IPS-15b (cell line): ENCODE results near the gene LMAN1L.

ENCODE experiments used
- H3K27me3 ChIP-seq: one replicate; pipeline ENCODE4 v1.6.1; 2013; ENCODE audit warnings: low read length; ENCODE audit not compliant: control insufficient read depth, insufficient read depth
- H3K36me3 ChIP-seq: one replicate; pipeline ENCODE4 v1.6.1; 2013; ENCODE audit warnings: low read length; ENCODE audit not compliant: control insufficient read depth, insufficient read depth
- H3K4me1 ChIP-seq: one replicate; pipeline ENCODE4 v1.6.1; 2013; ENCODE audit warnings: mild to moderate bottlenecking, low read length; ENCODE audit not compliant: control insufficient read depth, insufficient read depth
- H3K4me3 ChIP-seq: one replicate; pipeline ENCODE4 v1.5.1; 2013; ENCODE audit warnings: low read depth, low read length
- H3K9ac ChIP-seq: one replicate; pipeline ENCODE4 v1.6.1; 2013; ENCODE audit warnings: low read depth, mild to moderate bottlenecking, low read length
- H3K9me3 ChIP-seq: one replicate; pipeline ENCODE4 v1.6.1; 2013; ENCODE audit warnings: mild to moderate bottlenecking, low read length; ENCODE audit not compliant: control insufficient read depth, insufficient read depth

The LMAN1L gene

DNA sequence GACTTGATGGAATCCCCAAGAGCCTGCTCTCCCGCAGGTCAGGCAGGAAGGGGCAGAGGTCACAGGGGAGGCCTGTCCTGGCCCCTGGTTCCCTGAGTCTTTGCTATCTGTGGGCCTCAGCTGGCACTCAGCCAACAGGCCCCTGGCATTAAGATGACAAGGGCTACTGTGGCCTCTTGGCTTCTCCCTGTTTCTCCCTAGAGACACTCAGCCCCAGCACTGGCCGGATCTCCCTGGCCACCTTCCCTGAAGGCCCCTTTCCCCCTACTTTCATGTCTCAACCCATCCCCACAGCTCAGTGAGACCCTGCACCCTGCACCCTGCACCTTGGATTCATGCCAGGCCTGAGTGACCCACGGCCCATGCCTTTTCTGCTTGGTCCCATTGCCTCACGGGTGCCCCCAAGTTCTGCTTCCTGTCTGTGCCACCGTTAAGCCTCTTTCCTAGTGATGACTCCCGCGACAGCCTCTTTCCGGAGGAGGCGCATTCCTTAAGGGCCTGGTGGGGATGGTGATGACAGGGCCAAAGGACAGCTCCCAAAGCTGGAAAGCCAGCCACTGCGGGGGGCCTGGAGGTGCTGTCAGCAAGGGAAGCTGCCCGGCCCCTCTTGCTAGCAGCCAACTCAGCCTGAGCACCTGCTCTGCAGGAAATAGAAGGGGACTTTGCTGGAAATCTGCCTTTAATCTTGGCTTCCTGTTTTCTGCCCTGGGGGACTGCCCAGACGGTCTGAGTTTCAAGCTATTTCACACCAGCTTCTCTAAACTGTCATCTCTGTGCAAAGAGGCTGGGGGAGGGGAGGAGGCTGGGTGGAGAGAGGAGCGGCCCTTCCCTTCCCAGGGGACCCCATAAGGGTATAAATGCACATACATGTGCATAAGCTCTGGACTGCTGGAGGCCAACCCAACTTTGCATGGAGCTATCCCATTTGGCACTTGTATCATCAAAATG is 35.5 kb upstream of the LMAN1L start:
- Histone ChIP-seq H3K9ac (no peak overlapping the region), H3K27me3 (peaks cover 33% of the 10 kb centered on the region), H3K36me3 (no peaks in the 10 kb centered on the region), H3K4me3 (no peak overlapping the region), H3K4me1 (peaks cover 10% of the 10 kb centered on the region), H3K9me3 (no peaks in the 10 kb centered on the region)

DNA sequence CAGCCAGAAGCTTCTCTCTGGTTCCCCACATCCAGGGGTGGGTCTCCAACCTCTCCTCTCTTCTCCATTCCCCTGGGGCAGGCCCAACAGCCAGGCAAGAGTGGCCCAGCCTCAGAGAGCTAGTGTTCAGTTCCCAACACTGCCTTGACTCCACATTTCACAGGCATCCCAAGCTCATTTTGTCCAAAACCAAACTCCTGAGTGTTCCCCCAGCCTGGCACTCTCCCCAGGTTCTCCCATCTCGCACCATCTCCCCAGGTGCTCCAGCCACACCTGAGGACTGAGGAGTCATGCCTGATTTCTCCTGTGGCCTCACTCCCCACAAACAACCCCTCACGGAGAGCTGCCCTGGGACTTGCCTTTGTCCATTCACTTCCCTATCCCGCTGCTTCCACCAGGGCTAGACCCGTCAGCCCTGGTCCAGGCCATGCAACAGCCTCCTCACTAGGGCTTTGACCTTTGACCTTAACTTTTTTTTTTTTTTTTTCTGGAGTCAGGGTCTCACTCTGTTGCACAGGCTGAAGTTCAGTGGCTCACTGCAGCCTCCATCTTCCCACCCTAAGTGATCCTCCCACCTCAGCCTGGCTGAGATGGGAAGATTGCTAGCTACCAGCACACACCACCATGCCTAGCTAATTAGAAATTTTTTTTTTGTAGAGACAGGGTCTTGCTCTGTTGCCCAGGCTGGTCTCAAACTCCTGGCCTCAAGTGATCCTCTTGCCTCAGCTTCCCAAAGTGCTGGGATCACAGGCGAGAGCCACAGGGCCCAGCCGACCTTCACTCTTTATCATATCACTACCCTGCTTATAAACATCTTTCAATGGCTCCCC is 34.7 kb upstream of the LMAN1L start:
- Histone ChIP-seq H3K9ac (no peak overlapping the region), H3K9me3 (no peaks in the 10 kb centered on the region), H3K36me3 (no peaks in the 10 kb centered on the region), H3K27me3 (peaks cover 36% of the 10 kb centered on the region), H3K4me1 (peaks cover 10% of the 10 kb centered on the region), H3K4me3 (no peak overlapping the region)

DNA sequence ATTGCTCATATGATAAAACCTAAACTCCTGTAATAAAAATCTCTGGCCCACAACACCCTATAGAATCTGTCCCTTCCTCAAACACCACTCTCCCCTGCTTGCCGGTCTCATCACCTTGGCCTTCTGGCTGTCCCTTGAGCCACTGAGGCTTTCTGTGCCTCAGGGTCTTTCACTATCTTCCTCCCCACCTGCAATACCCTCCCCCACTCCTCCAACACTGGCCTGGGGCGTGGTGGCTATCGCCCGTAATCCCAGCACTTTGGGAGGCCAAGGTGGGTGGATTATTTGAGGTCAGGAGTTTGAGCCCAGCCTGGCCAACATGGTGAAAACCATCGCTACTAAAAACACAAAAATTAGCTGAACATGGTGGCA is 34.0 kb upstream of the LMAN1L start:
- H3K9ac ChIP-seq: no peak overlapping the region
- peaks cover 41% of the 10 kb centered on the region for H3K27me3 ChIP-seq
- H3K4me3 ChIP-seq: no peak overlapping the region
- H3K4me1 ChIP-seq: peaks cover 4% of the 10 kb centered on the region
- H3K9me3 ChIP-seq: no peaks in the 10 kb centered on the region
- H3K36me3 ChIP-seq: no peaks in the 10 kb centered on the region

DNA sequence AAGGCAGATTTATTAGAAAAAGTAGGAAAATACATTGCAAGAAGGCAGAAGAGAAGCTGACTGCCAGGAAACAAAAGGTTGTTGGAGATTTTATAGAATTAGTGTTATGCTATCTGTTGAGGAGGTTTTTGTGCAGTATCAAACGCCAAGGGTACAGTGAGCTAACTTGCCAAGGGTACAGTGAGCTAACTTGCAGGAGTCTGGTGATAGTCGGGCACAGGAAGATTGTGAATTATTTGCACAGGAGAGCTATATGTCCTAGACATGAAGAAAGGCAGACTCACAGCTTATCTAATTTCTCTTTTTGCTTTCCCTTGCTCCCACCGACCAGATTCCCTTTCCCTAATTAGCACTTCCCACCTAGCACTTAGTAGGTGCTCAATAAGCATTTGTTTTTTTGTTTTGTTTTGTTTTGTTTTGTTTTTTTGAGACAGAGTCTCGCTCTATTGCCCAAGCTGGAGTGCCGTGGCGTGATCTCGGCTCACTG is 33.4 kb upstream of the LMAN1L start:
- peaks cover 2% of the 10 kb centered on the region for H3K4me1 ChIP-seq
- H3K9me3 ChIP-seq: no peaks in the 10 kb centered on the region
- H3K9ac ChIP-seq: no peak overlapping the region
- no peaks in the 10 kb centered on the region for H3K36me3 ChIP-seq
- H3K4me3 ChIP-seq: no peak overlapping the region
- H3K27me3 ChIP-seq: peaks cover 42% of the 10 kb centered on the region

DNA sequence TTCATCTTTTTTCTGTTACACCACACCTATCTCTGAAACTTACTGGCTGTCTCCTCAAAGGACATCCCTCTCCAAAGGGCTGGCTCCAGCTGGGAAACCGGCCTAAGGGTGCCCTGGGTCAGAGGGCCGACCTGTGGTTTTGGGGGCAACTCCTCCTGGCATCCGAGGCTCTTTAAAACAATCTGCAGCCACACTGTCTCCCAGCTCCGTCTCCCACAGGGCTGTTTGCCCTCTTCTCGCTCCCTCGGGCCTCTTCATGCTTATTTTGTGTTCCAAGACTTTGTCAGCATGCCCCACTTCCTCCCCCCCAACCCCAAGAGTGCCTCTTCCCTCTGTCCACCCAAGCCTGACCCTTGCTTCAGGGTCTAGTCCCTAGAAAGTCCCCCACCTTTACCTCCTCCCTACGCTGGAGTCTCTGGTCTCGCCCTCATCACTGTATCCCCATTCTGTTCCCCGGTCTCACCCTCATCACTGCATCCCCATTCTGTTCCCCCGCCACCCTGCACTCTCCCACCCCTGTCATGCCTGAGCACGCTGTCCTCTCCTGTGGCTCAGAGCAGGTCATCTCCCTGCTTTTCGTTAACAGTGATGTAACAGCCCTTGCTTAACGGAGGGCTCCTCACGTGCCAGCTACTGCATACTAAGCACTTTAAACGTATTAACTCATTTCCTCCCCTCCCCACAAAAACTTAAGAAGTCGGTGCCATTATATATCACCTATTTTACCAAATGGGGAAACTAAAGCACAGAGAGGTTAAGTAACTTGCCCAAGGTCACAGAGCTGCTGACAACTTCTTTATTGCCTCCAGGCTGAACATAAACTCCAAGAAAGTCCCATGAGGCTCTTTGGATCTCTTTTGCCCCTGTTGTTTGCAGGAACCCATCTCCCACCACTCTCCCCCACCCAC is 31.9 kb upstream of the LMAN1L start:
- H3K4me1 ChIP-seq: peaks cover 2% of the 10 kb centered on the region
- no peaks in the 10 kb centered on the region for H3K9me3 ChIP-seq
- peaks cover 38% of the 10 kb centered on the region for H3K27me3 ChIP-seq
- H3K4me3 ChIP-seq: peak overlapping the region; percentile 66
- H3K9ac ChIP-seq: peak overlapping the region; percentile 5
- no peaks in the 10 kb centered on the region for H3K36me3 ChIP-seq

DNA sequence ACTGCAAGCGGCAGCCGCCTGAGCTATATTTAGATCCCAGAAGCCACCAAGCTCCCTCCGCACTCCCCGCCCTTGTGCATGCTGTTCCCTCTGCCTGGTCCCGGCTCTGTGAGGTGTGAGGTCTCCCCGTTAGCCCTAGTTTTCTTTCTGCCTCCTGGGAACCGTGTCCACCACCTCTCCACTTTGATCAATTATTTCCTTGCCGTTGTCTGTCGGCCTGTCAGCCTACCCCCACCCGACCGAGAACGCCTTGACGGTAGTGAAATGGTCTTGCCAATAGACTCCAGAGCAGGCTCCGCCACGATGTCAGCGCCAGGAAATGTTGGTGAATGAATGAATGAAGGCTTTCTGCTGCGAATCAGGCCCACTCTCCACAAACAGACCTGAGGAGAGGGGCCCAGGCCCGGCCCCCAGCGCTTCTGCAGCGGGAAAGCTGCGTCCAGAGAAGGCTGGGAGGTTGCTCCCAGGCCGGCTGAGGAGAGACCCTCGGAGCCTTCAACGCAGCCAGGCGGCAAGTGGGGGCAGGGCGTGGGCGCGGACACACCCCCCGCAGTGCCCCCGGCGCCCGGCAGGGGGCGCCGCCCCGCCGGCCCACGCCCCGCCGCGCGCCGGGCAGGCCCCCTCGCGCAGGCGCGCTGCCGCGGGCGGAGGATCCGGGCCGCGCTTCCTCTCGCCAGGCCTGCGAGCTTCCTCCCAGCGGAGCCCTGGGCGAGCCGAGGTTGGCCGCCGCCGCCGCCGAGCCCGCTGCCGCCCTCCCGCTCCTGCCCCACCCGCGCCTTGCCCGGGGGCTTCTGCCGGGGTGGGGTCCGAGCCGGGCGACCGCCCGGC is 31.0 kb upstream of the LMAN1L start, which contains the start of gene CSK:
CSK (plus strand) TSS at position 650 of the 828 bp plus-strand sequence. CDS start 16,218 bp downstream, outside the sequence.
- Histone ChIP-seq H3K9ac (peak within 1 kb of the TSS; percentile 5), H3K9me3 (no peaks in the 10 kb centered on the region), H3K4me1 (peaks cover 2% of the 10 kb centered on the region), H3K27me3 (peaks cover 39% of the 10 kb centered on the region), H3K4me3 (peak within 1 kb of the TSS; percentile 79), H3K36me3 (no peaks in the 10 kb centered on the region)

DNA sequence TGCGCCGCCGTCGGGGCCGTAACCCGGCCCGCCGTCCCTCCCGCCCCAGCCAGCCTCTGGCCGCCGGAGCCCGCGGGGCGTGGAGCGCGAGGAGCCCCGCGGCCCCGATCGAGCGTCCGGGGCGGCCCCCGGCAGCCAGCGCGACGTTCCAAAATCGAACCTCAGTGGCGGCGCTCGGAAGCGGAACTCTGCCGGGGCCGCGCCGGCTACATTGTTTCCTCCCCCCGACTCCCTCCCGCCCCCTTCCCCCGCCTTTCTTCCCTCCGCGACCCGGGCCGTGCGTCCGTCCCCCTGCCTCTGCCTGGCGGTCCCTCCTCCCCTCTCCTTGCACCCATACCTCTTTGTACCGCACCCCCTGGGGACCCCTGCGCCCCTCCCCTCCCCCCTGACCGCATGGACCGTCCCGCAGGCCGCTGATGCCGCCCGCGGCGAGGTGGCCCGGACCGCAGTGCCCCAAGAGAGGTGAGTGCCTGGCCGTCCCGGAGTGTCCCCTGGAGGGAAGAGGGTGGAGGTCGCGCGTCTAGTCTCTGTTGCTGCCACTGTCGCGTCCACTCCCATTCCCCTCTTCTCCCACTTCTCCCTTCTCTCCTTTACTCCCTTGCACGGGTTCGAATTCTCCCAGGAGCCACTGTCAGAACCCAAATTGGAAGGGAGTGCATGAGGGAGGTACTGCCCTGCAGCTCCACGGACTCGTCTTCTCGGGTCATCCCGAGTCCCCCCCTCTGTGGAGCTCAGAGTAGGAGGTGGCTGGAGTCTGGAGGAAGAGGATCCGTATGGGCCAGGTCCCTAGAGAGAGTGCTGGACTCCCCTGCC is 30.2 kb upstream of the LMAN1L start:
- H3K27me3 ChIP-seq: peaks cover 44% of the 10 kb centered on the region
- H3K36me3 ChIP-seq: no peaks in the 10 kb centered on the region

DNA sequence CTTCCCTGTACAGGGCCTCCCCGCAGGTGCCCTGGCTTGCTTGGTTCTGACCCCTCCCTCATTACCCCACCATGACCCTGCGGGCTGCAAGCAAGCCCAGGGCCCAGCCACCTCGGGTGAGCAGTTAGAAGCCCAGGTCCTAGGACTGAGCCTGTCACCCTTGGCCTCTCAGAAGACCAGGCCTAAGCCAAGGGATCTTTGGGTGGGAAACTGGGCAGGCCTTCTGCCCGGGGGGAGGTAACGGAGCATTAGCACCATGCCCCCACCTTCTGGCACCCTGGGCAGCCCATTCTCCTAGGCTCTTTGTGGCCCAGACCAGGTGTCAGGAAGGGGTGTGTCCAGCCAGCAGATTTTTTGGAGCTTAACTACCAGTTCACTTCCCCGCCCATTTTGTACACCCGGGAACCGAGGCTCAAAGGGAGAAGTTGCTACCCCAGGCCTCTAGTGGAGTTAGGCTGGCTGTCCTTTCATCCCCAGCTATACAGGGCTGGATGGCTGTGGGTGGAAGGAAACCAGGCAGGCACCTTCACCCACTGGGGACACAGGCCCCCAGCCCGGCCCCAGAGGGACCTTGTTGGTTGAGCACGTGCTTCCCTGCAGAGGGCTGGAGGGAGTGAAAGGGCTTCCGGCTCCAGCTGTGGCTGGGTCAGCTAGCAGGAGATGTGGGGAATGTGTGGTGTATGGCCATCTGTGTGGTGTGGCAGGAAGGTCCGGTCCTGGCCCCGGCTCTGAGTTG is 29.4 kb upstream of the LMAN1L start:
- Histone ChIP-seq H3K4me1 (peaks cover 5% of the 10 kb centered on the region), H3K9ac (no peak overlapping the region), H3K4me3 (peak overlapping the region; percentile 79), H3K36me3 (no peaks in the 10 kb centered on the region), H3K27me3 (peaks cover 50% of the 10 kb centered on the region), H3K9me3 (no peaks in the 10 kb centered on the region)

More for the DNA sequence above, 30.2 kb upstream of the LMAN1L start:
- Histone ChIP-seq H3K4me1 (peaks cover 2% of the 10 kb centered on the region), H3K9ac (no peak overlapping the region), H3K4me3 (peak overlapping the region; percentile 79), H3K9me3 (no peaks in the 10 kb centered on the region)

DNA sequence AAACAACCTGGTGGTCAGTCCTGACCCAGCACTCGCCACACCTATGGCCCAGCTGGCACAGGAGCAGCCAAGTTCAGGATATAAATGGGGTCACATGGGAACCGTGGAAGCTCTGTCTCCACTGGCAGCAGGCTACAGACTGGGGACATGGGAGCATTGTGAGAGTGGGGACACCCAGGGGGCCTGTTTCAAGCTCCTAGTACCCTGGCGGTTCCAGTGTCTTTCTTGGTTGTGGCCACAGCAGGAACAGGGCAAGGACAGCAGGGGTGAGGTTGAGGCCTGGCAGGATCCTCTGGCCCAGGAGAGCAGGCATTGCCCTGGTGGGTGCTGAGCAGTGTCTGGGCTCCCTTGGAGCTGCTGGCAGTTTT is 28.8 kb upstream of the LMAN1L start:
- H3K9me3 ChIP-seq: no peaks in the 10 kb centered on the region
- H3K9ac ChIP-seq: no peak overlapping the region
- no peak overlapping the region for H3K4me3 ChIP-seq
- no peaks in the 10 kb centered on the region for H3K36me3 ChIP-seq
- H3K27me3 ChIP-seq: peaks cover 55% of the 10 kb centered on the region
- peaks cover 10% of the 10 kb centered on the region for H3K4me1 ChIP-seq
